DND-41 (cell line): ENCODE data around the gene CTPS2.

Experiments
- CTCF ChIP-seq: IDR thresholded peaks from 2 replicates; pipeline ENCODE4 v1.5.1; 2012; ENCODE audit warnings: borderline replicate concordance, low read length, moderate library complexity, mild to moderate bottlenecking; ENCODE audit not compliant: poor library complexity, severe bottlenecking; ENCODE audit errors: extremely low read depth
- EZH2 ChIP-seq: IDR thresholded peaks from 3 replicates; pipeline ENCODE4 v1.6.1; 2012; ENCODE audit warnings: borderline replicate concordance, low read depth, mild to moderate bottlenecking, moderate library complexity, low read length, inconsistent platforms; ENCODE audit not compliant: severe bottlenecking

- TF ChIP-seq CTCF (no peak), EZH2 (no peak)
Measured at GRCh38 chrX:16719334-16720084, 7.0 kb upstream of the CTPS2 start, which contains the start of gene SYAP1.
